HG03066 (cell line): Measurements from ENCODE around the gene NTSR1.

ENCODE experiments used
- ATAC-seq: cut with Tn5 transposase; IDR thresholded peaks from one replicate; pipeline ENCODE4 v1.9.1; 2021; ENCODE audit warnings: low read depth; ENCODE audit not compliant: unreplicated experiment

The NTSR1 gene

DNA sequence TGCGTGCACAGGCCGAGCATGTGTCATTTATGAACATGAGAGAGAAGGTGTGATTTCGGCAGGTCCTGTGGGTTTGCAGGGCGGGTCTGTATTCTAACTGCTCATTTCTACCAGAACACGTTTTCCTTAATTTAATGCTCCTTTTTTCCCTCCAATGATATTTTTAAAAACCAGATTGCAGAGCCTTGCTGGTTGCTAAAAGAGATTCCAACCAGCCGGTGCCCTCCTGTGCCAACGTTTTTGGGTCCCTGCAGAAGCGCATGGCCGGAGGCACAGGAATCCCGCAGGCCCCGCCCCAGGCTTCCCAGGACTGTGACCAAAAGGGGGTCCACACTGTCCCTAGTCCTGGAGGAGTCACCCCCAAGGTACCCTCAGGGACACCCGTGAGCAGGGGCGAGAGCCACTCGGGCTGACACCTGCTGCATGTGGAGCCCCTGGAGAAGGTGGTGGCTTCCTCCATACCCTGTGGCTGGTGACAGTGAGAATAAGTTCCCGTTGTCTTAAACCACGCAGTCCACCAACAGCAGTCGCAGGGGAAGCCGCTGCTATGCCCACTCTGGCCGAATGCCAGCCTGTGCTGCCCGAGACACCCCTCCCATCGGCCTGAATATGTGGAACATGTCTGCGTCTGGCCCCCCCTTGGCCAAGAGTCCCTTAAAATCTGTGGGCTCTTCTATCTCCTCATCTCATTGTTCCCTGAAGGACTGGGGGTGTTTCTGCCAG lies 15.7 kb upstream of the NTSR1 start:
- no peak for ATAC-seq

DNA sequence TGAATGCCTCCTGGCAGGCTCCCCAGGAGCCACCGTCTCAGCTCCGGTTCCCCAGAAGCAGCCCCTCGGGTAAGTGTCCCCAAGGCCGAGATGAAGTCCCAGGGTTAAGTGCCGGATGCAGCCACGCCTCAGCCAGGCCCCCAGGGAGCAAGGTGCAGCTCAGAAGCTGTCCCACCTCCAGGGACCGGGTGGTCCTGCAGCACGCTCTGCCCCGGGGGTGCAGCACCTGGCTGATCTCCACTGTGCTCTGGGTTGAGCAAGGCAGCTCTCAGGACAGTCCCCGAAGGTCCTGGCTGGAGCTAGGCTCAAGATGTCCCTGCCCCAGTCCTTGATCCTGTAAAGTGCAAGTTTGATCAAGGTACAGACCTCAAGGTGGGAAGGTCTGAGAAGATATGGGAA lies 15.1 kb upstream of the NTSR1 start:
- no peak for ATAC-seq

DNA sequence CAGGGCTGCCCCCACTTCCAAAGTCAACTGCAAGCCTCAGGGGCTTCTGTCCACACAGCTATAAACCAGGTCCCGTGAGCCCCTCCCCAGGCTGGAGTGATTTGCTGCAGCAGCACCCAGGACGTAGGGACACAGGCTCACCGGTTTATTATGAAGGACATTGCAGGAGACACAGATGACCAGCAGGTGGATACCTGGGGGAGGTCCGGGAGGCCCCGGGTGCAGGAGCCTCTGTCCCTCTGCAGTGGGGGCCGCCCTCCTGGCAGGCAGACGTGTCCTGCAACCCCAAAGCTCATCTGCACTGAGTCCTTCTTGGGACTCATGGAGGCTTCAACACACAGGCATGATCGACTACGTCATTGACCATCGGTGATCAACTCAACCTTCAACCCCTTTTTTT lies 14.5 kb upstream of the NTSR1 start:
- no peak for ATAC-seq

DNA sequence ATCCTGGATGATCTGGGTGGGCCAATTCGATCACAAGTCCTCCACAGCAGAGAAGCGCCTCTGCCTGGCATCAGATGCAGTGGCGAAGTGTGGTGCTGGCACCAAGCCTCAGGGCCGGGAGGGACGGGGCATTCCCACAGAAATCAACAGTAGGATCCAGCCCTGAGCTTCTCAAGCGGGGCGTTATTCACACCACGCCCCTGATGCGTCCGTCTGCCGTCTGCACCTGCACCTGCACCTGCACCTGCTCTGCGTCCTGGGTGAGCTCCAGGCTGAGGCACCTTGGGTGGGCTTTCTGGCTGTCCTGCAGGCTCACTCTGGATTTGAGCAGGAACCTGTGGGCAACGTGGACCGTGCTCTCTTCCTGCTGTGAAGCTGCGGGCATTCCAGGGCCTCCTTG lies 13.8 kb upstream of the NTSR1 start:
- no peak for ATAC-seq

GRCh38 chr20:62695448-62696414 lies 12.9 kb upstream of the NTSR1 start:
- no peak for ATAC-seq

DNA sequence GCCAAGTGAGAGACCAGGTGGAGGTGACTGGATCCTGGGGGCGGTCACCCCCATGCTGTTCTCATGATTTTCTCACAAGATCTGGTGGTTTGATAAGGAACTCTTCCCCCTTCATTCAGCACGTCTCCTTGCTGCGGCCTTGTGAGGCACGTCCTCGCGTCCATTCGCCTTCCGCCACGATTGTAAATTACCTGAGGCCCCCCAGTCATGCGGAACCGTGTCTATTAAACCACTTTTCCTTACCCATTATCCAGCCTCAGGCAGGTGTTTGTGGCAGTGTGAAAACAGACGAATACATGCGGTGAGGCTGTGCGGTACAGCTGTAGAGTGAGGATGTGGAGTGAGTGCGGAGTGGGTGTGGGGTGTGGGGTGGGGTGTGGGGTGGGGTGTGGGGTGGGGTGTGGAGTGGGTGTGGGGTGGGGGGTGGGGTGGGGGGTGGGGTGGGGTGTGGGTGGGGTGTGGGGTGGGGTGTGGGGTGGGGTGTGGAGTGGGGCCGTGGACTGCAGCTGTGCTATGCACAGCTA lies 12.1 kb upstream of the NTSR1 start:
- ATAC-seq, result no peak

DNA sequence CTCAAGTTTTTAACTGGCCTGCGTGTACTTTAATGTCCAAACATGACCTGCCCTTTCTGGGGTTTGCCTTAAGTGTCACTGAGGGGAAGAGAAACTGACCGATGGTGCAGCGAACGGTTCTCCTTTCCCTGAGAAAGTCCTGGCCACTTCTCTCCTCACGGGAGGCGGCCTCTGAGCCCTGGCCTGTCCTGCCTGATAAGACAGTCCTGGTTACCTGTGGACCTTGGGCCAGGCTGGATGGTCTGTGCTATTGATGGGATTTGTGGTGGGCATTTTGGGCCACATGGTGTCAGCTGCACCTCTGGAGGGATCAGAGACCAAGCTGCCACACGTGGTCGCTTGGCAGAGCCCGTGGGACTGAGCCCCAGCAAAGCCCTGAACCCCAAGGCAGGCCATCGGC lies 11.6 kb upstream of the NTSR1 start:
- no peak for ATAC-seq

- ATAC-seq, result no peak
Observed at GRCh38 chr20:62697468-62697912, 11.1 kb upstream of the NTSR1 start.

DNA sequence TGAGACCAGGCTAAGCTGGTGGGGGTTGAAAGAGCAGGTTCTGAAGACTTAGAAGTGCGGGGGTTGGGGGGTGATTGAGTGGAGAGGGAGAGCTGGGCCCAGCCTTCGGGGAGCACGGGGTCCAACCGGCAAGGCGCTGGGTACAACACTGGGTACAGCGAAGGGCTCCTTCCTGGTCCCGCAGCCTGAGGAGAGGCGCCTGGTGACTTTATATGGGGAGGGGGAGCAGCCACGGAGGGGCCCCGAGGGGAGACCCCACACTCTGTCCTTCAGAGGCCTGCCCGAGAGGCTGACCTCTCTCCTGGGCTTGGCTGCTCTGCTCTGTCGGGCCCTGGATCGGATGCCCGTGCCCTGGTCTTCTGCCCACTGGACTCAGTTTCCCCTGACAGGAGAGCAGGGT lies 10.4 kb upstream of the NTSR1 start:
- ATAC-seq, result no peak

DNA sequence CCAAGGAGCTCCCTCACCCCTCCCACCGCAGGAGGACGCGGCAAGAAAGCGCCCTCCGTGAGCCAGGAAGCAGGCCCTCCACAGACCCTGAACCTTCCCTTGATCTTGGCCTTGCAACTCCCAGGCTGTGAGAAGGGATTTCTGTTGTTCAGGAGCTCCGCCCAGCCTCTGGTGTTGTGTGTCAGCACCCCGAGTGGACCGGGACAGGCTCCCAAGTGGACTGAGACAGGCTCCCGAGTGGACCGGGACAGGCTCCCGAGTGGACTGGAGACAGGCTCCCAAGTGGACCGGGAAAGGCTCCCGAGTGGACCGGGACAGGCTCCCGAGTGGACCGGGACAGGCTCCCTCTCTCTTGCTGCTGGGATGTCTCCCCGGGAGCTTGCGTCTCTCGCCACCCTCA lies 9.3 kb upstream of the NTSR1 start:
- no peak for ATAC-seq

- no peak for ATAC-seq
Observed at GRCh38 chr20:62699741-62700140, 8.9 kb upstream of the NTSR1 start.

DNA sequence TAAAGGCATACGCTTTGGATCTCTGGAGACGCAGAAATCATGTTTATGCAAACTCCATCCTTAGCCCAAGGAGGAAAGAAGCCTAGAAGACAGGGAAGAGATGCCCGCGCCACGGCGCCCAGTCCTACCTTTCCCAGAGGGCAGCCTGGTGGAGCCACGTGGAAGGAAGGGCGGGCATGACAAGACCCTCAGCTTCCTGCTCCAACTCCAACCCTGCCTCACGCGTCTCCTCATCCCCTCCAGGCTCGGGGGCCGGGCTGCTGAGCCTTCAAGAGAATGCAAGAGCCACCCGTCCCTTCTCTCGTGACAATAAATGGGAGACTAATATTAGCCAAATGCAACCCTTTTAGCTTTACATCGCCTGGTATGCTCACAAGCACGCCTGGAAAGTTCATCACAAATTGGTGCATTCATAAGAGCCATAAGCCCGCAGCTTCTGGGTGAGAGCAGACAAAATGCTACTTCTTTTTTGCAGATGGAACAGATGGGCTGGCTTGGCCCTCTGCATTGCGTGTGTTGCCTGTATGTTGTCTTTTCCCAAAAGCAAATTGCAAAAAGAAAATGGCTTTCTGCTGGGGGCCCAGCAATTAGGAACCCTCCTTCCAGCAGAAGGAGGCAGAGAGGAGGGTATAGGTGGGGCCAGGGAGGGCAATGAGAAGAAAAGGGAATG lies 8.2 kb upstream of the NTSR1 start:
- ATAC-seq, result no peak

- no peak for ATAC-seq
Observed at GRCh38 chr20:62701161-62702012, 7.2 kb upstream of the NTSR1 start.

- no peak for ATAC-seq
Observed at GRCh38 chr20:62702013-62702300, 6.7 kb upstream of the NTSR1 start.

DNA sequence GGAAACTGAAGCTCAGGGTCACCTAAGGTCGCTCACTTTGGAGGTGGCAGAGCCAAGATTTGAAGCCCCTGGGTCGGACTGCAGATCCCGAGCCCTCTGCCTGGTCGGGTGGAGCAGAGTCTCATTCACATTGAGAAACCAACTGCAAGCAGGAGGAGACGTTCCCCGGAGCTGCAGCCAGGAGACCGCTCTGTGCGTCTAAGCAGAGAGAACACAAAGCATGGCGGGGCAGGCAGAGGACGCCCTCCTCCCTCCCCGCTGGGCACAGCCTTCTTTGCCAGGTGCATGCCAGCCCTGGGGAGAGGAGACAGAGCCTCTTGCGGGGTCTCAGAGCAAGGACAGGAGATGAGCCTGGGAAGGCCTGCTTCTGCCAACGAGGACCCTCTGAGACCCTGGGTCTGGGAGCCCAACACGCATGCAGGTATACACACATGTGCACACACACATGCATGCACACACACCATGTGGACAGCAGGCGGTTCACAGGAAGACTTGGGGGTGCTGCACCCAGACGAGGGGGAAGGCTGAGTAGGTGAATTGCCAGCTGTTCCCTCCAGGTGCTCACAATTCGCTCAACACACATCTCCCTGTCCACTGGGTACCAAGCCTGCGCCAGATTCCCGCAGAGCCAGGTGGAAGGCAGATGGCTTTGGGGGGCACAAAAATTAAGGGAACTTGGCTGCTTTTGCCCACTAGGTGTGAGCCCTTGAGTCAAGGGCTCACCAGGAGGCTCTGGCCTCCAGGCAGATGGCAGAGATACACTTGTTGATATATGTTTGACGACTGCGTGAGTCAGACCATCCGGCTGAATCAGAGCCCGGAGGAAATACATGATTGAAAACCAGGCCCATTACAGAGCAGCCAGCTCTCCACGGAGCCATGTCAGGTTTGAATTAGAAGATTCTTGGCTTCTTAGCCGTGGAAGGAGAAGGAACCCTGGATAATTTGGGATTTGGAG lies 5.5 kb upstream of the NTSR1 start:
- no peak for ATAC-seq

DNA sequence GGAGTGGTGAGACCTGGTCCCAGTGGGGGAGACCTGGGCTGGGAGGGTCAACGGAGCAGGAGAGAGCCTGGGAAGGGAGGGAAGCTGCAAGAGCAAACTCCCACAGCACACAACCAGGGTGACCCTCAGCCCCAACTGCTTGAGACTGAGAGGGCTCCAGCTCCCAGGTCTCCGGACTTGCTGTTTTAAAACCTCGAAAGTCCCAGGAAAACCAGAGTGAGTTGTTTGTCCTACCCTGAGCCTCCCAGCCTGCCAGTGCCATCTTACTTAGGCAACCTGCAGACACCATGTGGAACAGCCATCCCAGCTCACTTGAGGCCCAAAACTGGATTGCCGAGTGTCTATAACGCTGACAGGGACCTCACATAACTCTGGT lies 4.8 kb upstream of the NTSR1 start:
- ATAC-seq, result no peak

DNA sequence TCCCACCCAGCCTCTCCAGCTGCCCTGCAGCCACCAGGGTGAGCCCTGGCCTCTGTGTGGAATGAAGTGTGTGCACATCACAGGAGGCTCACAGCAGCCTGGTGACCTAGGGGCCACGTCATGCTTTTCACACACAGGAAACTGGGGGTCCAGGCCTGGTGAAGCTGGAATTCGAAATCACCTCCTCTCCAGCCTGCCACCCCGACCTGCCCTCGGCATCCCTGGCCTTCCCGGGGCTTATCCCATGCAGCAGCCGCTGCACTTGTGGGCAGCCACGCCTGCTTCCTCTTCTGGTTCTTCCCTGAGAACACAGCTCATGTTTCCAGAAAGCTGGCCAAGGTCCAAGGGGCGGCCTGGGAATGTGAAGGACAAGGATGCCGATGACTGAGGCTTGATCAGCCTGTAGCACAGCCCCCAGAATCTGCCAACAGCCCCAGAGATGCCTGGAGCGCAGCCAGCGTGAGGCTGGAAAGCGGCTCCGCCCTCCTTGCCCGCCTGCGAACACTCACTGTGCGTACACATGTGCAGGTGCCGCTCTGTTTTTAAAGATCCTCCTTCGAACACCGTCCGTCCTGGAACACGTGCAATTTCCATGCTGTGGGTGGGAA lies 4.2 kb upstream of the NTSR1 start:
- ATAC-seq, result no peak

- no peak for ATAC-seq
Observed at GRCh38 chr20:62705627-62706026, 3.0 kb upstream of the NTSR1 start.

DNA sequence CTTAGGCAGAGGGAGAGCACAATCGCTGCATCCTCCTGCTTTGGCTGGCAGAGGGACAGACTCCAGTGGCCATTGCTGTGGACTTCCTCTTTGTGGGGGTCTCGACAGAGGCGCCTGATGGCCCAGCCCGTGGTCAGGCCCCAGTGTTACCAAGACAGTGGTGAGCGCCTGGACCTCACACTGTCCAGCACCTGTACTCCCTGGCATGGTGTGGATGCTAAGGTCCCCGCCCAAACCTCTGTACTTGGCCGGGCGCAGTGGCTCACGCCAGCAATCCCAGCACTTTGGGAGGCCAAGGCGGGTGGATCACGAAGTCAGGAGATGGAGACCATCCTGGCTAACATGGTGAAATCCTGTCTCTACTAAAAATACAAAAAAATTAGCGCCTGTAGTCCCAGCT lies 2.3 kb upstream of the NTSR1 start:
- no peak for ATAC-seq
